GM19463 (cell line): Measurements from ENCODE around the gene CSK.

ENCODE experiments used
- ATAC-seq: cut with Tn5 transposase; IDR thresholded peaks from one replicate; pipeline ENCODE4 v1.9.1; 2021; ENCODE audit warnings: mild to moderate bottlenecking, moderate library complexity; ENCODE audit not compliant: unreplicated experiment

CSK gene

GRCh38 chr15:74799856-74800558, 18.1 kb downstream of the CSK start:
- peak; percentile 80 for ATAC-seq

DNA sequence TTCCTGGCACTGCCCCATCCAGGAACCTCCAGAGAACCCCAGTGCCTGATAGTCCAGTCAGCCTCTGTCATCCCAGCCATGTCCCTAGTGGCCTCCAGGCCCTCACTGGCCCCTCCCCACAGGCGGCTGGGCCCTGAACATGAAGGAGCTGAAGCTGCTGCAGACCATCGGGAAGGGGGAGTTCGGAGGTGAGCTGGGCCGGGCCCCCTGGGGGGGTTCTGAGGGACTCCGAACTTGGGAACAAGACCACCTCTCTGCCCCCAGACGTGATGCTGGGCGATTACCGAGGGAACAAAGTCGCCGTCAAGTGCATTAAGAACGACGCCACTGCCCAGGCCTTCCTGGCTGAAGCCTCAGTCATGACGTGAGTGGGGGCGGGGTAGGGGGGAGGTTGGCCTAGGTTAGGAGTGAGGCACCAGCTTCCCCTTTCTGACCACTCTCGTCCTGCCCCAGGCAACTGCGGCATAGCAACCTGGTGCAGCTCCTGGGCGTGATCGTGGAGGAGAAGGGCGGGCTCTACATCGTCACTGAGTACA, 18.7 kb downstream of the CSK start:
- ATAC-seq = no peak

DNA sequence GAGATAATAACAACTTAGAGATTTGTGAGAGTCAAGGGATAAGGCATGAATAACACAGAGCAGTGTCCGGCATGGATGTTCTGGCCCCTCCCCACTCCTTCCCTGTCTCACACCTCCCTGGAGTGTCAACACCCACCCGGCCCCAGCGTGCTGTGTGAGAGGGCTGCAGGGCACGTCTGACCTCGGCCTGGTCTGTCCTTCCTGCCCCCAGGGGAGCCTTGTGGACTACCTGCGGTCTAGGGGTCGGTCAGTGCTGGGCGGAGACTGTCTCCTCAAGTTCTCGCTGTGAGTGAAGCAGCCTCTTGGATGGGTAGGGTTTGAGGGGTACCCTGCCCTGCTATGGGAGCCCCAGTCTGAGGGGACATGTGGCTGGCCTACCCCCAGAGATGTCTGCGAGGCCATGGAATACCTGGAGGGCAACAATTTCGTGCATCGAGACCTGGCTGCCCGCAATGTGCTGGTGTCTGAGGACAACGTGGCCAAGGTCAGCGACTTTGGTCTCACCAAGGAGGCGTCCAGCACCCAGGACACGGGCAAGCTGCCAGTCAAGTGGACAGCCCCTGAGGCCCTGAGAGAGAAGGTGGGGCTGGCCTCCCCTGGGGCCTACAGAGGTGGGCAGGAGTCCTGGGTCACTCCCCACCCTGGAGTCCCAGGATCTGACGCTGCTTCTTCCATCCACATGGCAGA, 19.6 kb downstream of the CSK start:
- ATAC-seq = no peak

- no peak for ATAC-seq
Measured at GRCh38 chr15:74802290-74802689, 20.4 kb downstream of the CSK start.

DNA sequence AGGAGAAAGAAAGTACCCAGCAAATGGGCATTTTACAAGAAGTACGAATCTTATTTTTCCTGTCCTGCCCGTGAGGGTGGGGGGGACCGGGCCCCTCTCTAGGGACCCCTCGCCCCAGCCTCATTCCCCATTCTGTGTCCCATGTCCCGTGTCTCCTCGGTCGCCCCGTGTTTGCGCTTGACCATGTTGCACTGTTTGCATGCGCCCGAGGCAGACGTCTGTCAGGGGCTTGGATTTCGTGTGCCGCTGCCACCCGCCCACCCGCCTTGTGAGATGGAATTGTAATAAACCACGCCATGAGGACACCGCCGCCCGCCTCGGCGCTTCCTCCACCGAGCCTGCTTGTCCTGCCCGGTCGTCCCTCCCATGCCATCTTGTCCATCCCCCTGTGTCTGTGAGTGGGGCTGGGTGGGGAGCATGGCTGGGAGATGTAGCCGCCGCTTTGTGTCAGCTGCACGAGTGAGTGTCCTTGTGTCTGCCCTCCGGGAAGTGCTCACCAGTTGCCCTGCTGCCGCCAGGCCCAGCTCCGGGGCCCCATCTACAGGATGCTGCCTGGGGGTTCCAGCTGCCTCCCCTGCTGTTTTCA, 21.1 kb downstream of the CSK start:
- ATAC-seq = no peak

- ATAC-seq = no peak
Measured at GRCh38 chr15:74804935-74805334, 23.1 kb downstream of the CSK start.

DNA sequence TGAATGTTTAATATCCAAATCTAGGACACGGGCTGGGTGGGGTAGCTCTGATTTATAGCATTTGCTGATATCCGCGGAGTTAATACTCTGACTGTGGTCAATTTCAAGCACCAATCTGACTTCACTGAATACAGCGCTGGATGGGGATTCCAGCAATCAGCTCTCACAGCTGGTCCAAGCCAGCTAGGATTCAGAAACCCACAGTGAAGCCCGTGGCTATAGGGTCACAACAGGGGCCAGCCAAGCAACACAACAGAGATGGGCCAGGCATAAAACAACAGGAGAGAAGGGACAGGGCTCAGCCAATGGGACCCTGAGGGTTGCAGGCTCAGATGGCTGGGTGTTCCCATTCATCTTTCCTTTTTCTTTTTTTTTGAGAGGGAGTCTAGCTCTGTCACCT, 25.4 kb downstream of the CSK start:
- ATAC-seq = no peak

DNA sequence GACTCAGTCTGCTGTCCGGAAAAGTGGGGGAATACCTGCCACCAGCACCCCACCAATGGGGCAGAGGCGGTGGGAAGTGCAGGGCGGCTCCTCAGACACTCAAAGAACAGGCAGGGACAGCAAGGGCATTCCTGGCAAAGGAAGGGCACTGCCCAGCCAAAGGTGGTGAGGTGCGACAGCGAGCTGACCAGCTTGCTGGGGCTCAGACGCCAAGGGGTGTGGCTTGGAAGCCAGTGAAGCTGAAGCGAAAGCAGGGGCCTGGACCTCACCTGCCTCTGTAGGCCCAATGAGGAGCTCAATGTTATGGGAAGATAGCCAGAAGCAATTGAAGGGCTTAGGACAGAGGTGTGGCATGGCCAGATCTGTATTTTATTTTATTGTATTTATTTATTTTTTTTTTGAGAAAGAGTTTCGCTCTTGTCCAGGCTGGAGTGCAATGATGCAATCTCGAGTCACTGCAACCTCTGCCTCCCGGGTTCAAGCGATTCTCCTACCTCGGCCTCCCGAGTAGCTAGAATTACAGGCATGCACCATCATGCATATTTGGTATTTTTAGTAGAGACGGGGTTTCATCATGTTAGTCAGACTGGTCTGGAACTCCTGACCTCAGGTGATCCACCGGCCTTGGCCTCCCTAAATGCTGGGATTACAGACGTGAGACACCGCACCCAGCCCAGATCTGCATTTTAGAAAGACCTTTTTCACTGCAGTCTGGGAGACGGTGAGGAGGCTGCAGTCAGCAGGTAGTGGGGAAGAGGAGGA, 26.4 kb downstream of the CSK start:
- no peak for ATAC-seq

- ATAC-seq = no peak
Measured at GRCh38 chr15:74808840-74809229, 27.0 kb downstream of the CSK start.

DNA sequence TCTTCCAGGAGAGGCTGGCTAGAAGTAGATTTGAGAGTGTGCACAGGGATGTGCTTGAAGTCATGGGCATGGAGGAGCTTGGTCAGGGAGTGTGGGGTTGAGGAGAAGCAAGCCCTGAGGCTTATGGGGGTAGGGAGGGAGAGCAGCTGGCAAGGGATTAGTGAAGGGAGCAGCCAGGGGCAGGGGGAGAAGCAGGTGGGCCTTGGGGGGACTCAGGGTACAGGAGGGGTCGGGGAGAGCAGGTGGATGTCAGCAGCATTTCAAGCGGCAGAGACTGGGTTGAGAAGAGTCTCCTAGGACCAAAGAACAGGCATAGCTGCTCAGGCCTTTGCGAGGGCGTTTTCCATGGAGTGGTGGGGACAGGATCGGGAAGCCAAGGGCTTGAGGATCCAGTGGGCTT, 27.4 kb downstream of the CSK start:
- no peak for ATAC-seq

GRCh38 chr15:74809956-74810355, 28.1 kb downstream of the CSK start:
- ATAC-seq = no peak

DNA sequence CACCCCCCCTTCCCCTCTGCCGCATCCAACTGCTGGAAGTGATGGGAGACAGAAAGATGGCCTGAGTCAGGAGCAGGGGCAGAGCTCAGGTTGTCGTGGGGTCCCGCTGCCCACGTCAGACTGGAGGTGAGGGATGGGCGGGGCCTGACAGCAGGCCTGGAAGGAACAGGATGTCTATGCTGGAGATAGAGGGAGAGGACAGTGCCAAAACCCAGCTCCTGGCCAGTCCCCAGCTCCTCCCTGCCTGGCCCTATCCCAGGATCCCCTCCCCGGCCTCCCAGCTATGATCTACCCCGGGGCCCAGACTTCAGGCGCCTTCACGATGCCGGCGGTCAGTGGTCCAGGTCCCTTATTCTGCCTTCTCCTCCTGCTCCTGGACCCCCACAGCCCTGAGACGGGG, 30.7 kb downstream of the CSK start, which contains the start of gene LMAN1L:
Gene LMAN1L (plus strand): TSS at position 303 of the 400 bp plus-strand sequence. CDS start 20 bp downstream, at position 323.
- ATAC-seq = no peak

DNA sequence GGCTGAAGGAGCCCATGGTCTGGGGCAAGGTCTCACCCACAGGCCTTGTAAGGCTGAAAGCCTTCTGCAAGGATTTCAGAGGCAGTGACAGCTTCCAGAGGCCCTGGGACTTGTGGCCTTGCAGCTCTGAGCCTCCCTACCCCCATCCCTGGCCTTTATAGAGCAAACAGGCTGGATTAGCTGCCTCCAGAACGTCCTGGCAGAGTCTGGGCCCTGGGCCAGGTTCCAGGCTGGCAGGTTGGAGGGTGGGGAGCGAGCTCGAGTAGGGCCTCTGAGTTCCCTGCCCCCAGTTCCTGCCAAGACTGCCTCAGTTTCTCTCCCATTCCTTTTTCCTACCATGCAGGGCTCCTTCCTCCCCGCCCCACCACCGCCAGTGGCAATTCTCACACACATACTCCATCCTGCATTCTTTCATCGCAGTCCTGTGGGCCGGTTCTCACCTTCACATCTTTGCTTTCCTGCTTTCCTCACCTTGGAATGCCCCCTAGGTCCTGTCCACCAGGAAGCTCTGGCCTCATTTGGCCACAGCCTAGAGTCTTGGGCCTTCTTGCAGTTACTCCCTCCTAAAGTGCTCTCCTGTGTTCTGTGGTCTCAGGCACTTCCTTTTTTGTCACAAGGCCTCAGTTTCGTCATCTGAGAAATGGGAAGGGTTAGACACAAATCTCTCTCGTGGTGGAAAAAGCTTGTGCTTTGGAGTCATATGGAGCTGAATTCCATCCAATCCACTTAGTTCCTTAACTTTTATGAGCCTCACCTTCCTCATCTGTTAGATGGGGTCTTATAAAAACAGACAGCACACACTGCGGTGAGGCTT, 33.4 kb downstream of the CSK start:
- no peak for ATAC-seq

GRCh38 chr15:74815961-74816360, 34.1 kb downstream of the CSK start:
- ATAC-seq = no peak

GRCh38 chr15:74816624-74817369, 34.9 kb downstream of the CSK start:
- ATAC-seq = no peak

GRCh38 chr15:74817370-74817737, 35.5 kb downstream of the CSK start:
- ATAC-seq = no peak

GRCh38 chr15:74820056-74820455, 38.2 kb downstream of the CSK start:
- no peak for ATAC-seq

DNA sequence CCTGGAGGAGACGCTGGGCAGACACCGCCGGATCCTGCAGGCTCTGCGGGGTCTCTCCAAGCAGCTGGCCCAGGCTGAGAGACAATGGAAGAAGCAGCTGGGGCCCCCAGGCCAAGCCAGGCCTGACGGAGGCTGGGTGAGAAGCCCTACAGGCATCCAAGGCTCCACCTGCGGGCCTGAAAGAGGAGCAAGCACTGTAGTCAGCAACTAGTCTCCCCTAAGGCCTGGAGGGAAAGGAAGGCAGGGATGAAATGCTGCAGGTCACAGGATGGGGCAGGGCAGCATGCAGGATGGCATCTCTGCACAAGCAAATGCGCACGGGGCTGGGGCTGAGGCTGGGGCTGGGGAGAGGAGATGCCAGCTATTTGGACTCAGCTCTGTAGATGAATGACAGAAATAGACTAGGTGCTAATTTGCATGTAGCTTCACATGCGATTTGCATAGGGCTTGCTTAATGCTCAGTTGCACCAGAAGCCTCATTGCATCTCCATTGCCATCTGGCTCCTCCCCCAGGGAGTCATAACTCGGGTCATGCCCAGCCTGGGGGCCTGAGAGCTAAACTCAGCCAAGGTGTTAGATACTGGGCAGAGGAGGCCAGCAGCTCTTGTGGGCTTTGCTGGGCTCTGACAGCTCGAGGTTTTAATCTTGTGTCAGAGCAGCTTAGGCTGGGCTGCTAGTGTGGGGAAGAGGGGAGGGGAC, 39.4 kb downstream of the CSK start:
- ATAC-seq = peak; percentile 85

GRCh38 chr15:74821790-74822158, 39.9 kb downstream of the CSK start:
- no peak for ATAC-seq
